K562 (cell line): ENCODE data around the gene HES4. TPM values are rescaled to one million over a fixed set of nuclear protein-coding genes. Genes with fewer than 3 reads are reported as not detected.

Experiments used
- ESRRA ChIP-seq: fragments of 450-650 bp; IDR thresholded peaks from 2 replicates; pipeline ENCODE4 v1.6.1; 2014; ENCODE audit warnings: low read depth, mild to moderate bottlenecking, moderate library complexity, borderline replicate concordance
- NCOA2 ChIP-seq, 2 experiments: fragments of 450-650 bp; IDR thresholded peaks; 2 replicates each; pipeline ENCODE4 v1.6.1; 2018; ENCODE audit warnings: mild to moderate bottlenecking in 2 of 2, moderate library complexity in 1 of 2; ENCODE audit not compliant: partially characterized antibody in 2 of 2
- ZFP36 ChIP-seq: fragments of 150-350 bp; IDR thresholded peaks from 2 replicates; pipeline ENCODE4 v1.6.1; 2018; ENCODE audit warnings: low read length, low read depth; ENCODE audit not compliant: partially characterized antibody
- ZFPM2 ChIP-seq: fragments of 250-450 bp; sonication (Bioruptor Pico); IDR thresholded peaks from 2 replicates; pipeline ENCODE4 v1.5.1; 2022; ENCODE audit warnings: mild to moderate bottlenecking
- ZSCAN29 ChIP-seq: fragments of 450-650 bp; IDR thresholded peaks from 2 replicates; pipeline ENCODE4 v1.6.1; 2017
- polyA plus RNA-seq, 8 experiments: library from polyadenylated mRNA; depleted of rRNA in 4 of 8; stranded (reverse) in 5 of 8; unstranded in 3 of 8; fragments of >200 nt; fragmentation: Nextera tagmentation in 2 of 8; fragmentation: Illumina TruSeq in 1 of 8; extraction: Ambion mirVana in 2 of 8; extraction: Trizol in 1 of 8; gene quantifications; 2 replicates each; pipeline versions ENCODE4 v1.2.1 to v1.2.3, GENCODE V29; 2011 to 2014; ENCODE audit warnings: inconsistent platforms in 1 of 8, missing spikeins in 1 of 8
- total RNA-seq, 7 experiments: library from RNA; depleted of rRNA in 6 of 7; stranded (reverse); fragments of >200 nt in 6 of 7; fragmentation: Illumina TruSeq in 2 of 7; extraction: Trizol in 2 of 7; gene quantifications; 2 replicates each; pipeline versions ENCODE4 v1.2.1 to v1.2.3, GENCODE V29; 2011 to 2021; ENCODE audit warnings: low replicate concordance in 1 of 7
- TF ChIP-seq, protein P1 (sequence below), 3 experiments: fragments of 200-800 bp in 1 of 3; fragments of 250-450 bp in 1 of 3; fragments of 450-650 bp in 1 of 3; sonication (Bioruptor Pico) in 1 of 3; sonication (Bioruptor generic) in 1 of 3; formaldehyde crosslinking in 1 of 3; IDR thresholded peaks; 2 replicates each; pipeline versions ENCODE4 v1.6.1 to v1.8.0; 2016 to 2022; ENCODE audit warnings: mild to moderate bottlenecking in 2 of 3, missing genetic modification characterization in 2 of 3, missing compliant biosample characterization in 1 of 3, moderate library complexity in 1 of 3

The HES4 gene
- total and polyA plus RNA-seq, 9 of the 15 experiments (the other 6 are each of a cell fraction or from before 2014, with no cell fraction given), result 0.21 to 43.7 (median 5.3) TPM; not detected in 2

DNA sequence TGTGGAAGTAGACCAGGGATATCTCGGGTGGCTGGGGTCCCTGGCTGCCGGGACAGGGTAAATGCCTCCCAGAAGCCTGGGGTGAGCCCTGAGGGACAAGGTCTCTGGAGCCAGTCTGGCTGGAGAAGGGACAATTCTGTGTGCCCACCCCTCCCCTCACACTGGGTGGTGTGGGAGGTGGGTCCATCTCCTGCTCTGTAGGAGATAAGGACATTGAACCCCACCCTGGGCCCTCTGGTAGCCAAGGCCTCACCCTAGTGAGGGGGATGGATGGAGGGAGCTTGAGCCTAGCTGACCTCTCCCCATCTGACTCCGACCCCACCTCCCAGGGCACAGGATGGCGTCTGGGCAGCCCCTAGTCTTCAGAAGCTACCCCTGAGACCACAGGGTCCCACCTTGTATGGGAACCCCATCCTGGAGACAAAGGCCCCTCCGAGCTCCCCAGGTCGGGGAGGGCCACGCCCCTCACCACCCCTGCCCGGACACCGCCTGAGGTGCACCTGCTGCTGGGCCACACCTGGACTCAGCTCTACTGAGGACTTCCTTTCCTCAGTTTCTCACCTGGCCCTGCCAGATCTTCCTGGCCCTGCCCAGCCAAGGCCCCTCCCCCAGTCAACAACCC, 24.4 kb upstream of the HES4 start (continued):
- TF ChIP-seq ZFP36, result no peak
- no peak for TF ChIP-seq ESRRA
- no peak for TF ChIP-seq NCOA2 (IDR thresholded peaks at IDR 0.05; ENCODE audit: partially characterized antibody in 2 of 2)
- TF ChIP-seq ZFPM2, result no peak
- TF ChIP-seq, protein P1, sequence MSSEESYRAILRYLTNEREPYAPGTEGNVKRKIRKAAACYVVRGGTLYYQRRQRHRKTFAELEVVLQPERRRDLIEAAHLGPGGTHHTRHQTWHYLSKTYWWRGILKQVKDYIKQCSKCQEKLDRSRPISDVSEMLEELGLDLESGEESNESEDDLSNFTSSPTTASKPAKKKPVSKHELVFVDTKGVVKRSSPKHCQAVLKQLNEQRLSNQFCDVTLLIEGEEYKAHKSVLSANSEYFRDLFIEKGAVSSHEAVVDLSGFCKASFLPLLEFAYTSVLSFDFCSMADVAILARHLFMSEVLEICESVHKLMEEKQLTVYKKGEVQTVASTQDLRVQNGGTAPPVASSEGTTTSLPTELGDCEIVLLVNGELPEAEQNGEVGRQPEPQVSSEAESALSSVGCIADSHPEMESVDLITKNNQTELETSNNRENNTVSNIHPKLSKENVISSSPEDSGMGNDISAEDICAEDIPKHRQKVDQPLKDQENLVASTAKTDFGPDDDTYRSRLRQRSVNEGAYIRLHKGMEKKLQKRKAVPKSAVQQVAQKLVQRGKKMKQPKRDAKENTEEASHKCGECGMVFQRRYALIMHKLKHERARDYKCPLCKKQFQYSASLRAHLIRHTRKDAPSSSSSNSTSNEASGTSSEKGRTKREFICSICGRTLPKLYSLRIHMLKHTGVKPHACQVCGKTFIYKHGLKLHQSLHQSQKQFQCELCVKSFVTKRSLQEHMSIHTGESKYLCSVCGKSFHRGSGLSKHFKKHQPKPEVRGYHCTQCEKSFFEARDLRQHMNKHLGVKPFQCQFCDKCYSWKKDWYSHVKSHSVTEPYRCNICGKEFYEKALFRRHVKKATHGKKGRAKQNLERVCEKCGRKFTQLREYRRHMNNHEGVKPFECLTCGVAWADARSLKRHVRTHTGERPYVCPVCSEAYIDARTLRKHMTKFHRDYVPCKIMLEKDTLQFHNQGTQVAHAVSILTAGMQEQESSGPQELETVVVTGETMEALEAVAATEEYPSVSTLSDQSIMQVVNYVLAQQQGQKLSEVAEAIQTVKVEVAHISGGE (CRISPR knock-in tag; IDR thresholded peaks at IDR 0.05), result no peak
- TF ChIP-seq ZSCAN29, result no peak
